ENCODE results near the gene CORO2B.

CORO2B gene

DNA sequence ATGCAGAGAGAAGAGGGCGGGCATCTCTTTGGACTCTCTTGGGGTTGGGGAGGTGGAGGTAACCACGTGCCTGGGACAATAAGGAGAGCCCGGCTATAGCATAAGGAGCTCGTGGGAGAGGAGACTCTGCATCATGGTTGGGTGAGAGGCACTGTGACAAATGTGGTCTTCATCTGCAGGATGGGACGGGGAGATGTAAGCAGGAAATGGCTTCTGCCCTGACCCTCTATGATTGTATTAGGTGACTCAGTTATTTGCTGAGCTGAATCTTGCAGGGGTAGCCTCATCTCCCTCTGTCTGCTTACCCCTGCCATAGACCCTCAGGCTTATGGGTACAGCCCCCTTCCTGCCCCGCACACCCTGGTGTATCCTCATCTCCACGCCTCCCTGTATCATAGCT is 48.7 kb downstream of the CORO2B start:
- in situ Hi-C loops (cut with MboI; ENCODE audit: low sequenced_read_pairs, unreplicated experiment) = no loop called here
- TF ChIP-seq, protein P1, sequence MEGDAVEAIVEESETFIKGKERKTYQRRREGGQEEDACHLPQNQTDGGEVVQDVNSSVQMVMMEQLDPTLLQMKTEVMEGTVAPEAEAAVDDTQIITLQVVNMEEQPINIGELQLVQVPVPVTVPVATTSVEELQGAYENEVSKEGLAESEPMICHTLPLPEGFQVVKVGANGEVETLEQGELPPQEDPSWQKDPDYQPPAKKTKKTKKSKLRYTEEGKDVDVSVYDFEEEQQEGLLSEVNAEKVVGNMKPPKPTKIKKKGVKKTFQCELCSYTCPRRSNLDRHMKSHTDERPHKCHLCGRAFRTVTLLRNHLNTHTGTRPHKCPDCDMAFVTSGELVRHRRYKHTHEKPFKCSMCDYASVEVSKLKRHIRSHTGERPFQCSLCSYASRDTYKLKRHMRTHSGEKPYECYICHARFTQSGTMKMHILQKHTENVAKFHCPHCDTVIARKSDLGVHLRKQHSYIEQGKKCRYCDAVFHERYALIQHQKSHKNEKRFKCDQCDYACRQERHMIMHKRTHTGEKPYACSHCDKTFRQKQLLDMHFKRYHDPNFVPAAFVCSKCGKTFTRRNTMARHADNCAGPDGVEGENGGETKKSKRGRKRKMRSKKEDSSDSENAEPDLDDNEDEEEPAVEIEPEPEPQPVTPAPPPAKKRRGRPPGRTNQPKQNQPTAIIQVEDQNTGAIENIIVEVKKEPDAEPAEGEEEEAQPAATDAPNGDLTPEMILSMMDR (IDR thresholded peaks at IDR 0.05; ENCODE audit: borderline replicate concordance, control extremely low read depth, extremely low read depth, insufficient read depth, missing control alignments) = no peak
- no peak for DNase-seq (ENCODE audit: low spot score)

DNA sequence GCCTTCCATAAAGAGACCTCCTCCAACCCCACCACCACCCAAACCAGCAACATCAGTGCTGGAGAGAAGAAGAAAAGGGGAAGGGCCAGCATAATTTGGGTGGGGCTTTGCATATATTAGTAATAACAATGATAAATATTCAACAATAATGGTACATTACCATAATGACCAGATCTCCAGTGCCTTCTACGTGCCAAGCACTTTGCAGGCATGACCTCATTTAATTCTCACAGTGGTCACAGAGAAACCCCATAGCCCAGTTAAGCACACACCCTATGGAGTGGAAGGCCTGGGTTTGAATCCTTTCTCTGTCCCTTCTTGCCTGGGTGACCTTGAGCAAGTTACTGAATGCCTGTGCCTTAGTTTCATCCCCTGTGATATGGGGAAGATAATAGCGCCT is 49.2 kb downstream of the CORO2B start:
- TF ChIP-seq, protein P1 (IDR thresholded peaks at IDR 0.05; ENCODE audit: borderline replicate concordance, control extremely low read depth, extremely low read depth, insufficient read depth, missing control alignments) = no peak
- in situ Hi-C loops (cut with MboI; ENCODE audit: low sequenced_read_pairs, unreplicated experiment) = no loop called here
- no peak for DNase-seq (ENCODE audit: low spot score)

DNA sequence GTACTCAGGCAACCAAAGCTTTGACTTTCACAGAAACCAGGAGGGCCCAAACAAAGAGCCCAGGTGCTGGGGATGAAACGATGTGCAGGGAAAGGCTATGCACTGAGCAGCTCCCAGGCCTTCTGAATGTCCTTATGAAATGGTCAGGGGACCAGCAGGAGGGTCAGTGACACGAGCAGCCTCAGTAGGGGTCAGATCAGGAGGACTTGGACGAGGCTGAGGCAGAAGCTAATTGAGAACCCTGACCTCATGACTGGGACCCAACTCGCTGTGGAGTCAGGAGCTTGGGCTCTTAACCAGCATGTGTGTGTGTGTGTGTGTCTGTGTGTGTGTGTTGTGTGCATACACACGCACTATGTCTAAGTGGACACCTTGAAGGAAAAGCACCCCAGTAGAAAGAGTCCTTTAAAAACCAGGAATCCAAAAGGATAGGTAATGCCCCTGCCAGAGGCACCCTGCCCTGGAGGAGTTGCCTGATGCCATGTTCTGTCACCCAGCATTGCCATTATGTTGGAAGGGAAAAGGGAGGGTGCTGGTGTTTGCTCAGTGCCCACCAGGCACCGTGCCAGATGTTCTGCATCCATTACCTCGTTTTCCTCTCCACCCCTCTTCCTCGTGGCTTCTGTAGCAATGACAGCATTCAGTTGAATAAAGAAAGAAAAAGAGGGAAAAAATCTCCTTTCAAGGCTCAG is 50.9 kb downstream of the CORO2B start:
- TF ChIP-seq, protein P1 (IDR thresholded peaks at IDR 0.05; ENCODE audit: borderline replicate concordance, control extremely low read depth, extremely low read depth, insufficient read depth, missing control alignments) = no peak
- no peak for DNase-seq (ENCODE audit: low spot score)
- in situ Hi-C loops (cut with MboI; ENCODE audit: low sequenced_read_pairs, unreplicated experiment) = no loop called here

DNA sequence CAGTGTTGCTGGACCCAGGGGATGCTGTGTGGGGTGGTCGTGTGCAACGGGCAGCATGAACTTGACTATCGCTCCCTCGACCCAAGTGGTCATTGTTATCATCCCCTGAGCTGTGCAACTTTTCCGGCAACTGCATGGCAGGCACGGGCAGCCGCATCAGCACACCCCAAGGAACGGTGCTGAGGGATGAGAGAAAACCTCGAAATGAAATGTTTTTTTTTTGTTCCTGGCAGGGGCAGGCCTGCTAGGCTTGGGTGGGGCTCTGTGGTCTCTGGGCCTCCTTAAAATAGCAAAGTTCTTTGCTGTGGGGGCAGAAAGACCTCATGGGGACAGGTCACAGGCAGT is 51.4 kb downstream of the CORO2B start:
- in situ Hi-C loops (cut with MboI; ENCODE audit: low sequenced_read_pairs, unreplicated experiment) = no loop called here
- TF ChIP-seq, protein P1 (IDR thresholded peaks at IDR 0.05; ENCODE audit: borderline replicate concordance, control extremely low read depth, extremely low read depth, insufficient read depth, missing control alignments) = no peak
- DNase-seq (ENCODE audit: low spot score) = no peak

DNA sequence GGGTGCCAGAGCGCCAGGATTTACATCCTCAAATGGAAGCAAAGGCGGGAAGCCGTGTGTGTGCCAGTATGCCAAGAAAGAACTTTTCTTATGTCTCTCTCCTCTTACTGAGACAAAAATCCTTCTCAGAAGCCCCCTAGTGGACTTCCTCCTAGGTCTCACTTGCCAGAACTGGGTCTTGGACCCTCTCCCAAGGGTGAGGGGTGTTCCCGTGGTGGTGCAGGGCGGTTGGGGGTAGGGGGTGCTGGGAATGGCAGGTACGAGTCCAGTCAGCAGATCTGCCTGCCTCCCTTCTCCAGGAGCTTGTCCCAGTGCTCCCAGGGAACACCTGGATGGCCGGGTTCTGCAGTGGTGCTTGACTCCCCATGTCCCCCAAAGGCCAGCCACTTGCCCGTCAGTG is 52.0 kb downstream of the CORO2B start:
- no peak for DNase-seq (ENCODE audit: low spot score)
- in situ Hi-C loops (cut with MboI; ENCODE audit: low sequenced_read_pairs, unreplicated experiment) = no loop called here
- TF ChIP-seq, protein P1 (IDR thresholded peaks at IDR 0.05; ENCODE audit: borderline replicate concordance, control extremely low read depth, extremely low read depth, insufficient read depth, missing control alignments) = no peak

DNA sequence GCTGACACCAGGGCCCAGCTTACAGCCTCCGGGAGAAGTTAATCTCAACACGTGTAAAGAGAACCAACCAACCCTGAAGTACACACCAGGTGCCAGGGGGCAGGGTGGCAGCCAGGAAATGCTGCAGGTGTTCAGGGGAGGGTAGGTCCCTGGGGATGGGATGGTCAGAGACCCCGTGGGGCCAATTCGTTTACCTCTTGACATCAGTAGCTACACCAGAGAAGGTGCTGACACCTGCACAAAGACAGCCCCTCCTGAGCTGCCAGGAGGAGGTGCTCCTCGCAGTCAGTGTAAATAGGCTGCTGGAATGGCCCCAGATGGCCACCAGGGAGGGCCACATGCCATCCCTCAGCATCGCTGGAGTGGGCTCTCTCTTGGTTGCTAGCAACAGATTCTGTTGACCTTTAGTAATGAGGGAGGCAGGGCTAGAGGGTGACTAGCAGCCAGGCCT is 52.8 kb downstream of the CORO2B start:
- in situ Hi-C loops (cut with MboI; ENCODE audit: low sequenced_read_pairs, unreplicated experiment) = no loop called here
- TF ChIP-seq, protein P1 (IDR thresholded peaks at IDR 0.05; ENCODE audit: borderline replicate concordance, control extremely low read depth, extremely low read depth, insufficient read depth, missing control alignments) = no peak
- DNase-seq (ENCODE audit: low spot score) = no peak
